K562 (cell line): ENCODE data around the gene SPEM2. TPM values are rescaled to one million over a fixed set of nuclear protein-coding genes. Genes with fewer than 3 reads are reported as not detected.
A peak's percentile ranks its signal among the peaks of the same experiment; 100 is the strongest.

ENCODE experiments used
- BCOR ChIP-seq: fragments of 450-650 bp; IDR thresholded peaks from 2 replicates; pipeline ENCODE4 v1.6.1; 2016
- EP300 ChIP-seq: IDR thresholded peaks from 2 replicates; pipeline ENCODE4 v1.6.1; 2012; ENCODE audit warnings: low read length, improper control_type of control experiment
- ERF ChIP-seq: fragments of 450-650 bp; formaldehyde crosslinking; IDR thresholded peaks from 2 replicates; pipeline ENCODE4 v1.4.0; 2020; ENCODE audit warnings: mild to moderate bottlenecking, mixed read lengths
- GATA2 ChIP-seq: sonication (generic); formaldehyde crosslinking; IDR thresholded peaks from 2 replicates; pipeline ENCODE4 v1.4.0; 2020; ENCODE audit warnings: mild to moderate bottlenecking, missing genetic modification reagents
- KAT7 ChIP-seq: sonication (generic); formaldehyde crosslinking; IDR thresholded peaks from 2 replicates; pipeline ENCODE4 v1.8.0; 2022; ENCODE audit warnings: missing genetic modification reagents, mild to moderate bottlenecking, borderline replicate concordance
- MTA1 ChIP-seq: fragments of 450-650 bp; IDR thresholded peaks from 2 replicates; pipeline ENCODE4 v1.6.1; 2017; ENCODE audit warnings: borderline replicate concordance
- NR1H2 ChIP-seq: sonication (generic); formaldehyde crosslinking; IDR thresholded peaks from 2 replicates; pipeline ENCODE4 v1.4.0; 2020; ENCODE audit warnings: mild to moderate bottlenecking, missing genetic modification reagents
- OTX1 ChIP-seq: fragments of 450-650 bp; formaldehyde crosslinking; IDR thresholded peaks from 2 replicates; pipeline ENCODE4 v1.4.0; 2022; ENCODE audit warnings: mild to moderate bottlenecking
- PHB ChIP-seq: fragments of 250-450 bp; sonication (Bioruptor Pico); IDR thresholded peaks from 2 replicates; pipeline ENCODE4 v1.5.0; 2021
- POLR3A ChIP-seq: IDR thresholded peaks from 2 replicates; pipeline ENCODE4 v1.6.1; 2011; ENCODE audit warnings: borderline replicate concordance, mild to moderate bottlenecking, moderate library complexity; ENCODE audit not compliant: insufficient read length, insufficient read depth; ENCODE audit errors: extremely low read depth
- PPARD ChIP-seq: fragments of 250-450 bp; sonication (Bioruptor Pico); IDR thresholded peaks from 2 replicates; pipeline ENCODE4 v1.8.0; 2022; ENCODE audit warnings: inconsistent platforms, mild to moderate bottlenecking, moderate library complexity
- PTTG1 ChIP-seq: fragments of 450-650 bp; IDR thresholded peaks from 2 replicates; pipeline ENCODE4 v1.6.1; 2016; ENCODE audit warnings: low read depth, mild to moderate bottlenecking, missing genetic modification characterization, missing compliant biosample characterization
- RBM39 ChIP-seq: fragments of 200-400 bp; formaldehyde crosslinking; optimal IDR thresholded peaks from 2 replicates; pipeline ENCODE3; 2018; ENCODE audit warnings: low read depth, low read length
- RCOR1 ChIP-seq, 2 experiments: IDR thresholded peaks; 2 replicates each; pipeline ENCODE4 v1.6.1; 2012; ENCODE audit warnings: low read depth in 2 of 2, low read length in 2 of 2, borderline replicate concordance in 1 of 2, improper control_type of control experiment in 1 of 2
- SLC30A9 ChIP-seq: fragments of 250-450 bp; sonication (Bioruptor Pico); IDR thresholded peaks from 2 replicates; pipeline ENCODE4 v1.8.0; 2022; ENCODE audit warnings: mild to moderate bottlenecking, moderate library complexity
- SNIP1 ChIP-seq: fragments of 450-650 bp; IDR thresholded peaks from 2 replicates; pipeline ENCODE4 v1.7.1; 2017; ENCODE audit warnings: low read depth, mild to moderate bottlenecking
- SNRNP70 ChIP-seq: fragments of 200-400 bp; formaldehyde crosslinking; optimal IDR thresholded peaks from 2 replicates; pipeline ENCODE3; 2017; ENCODE audit warnings: low read depth, low read length
- SRF ChIP-seq, 2 experiments: fragments of 250-450, 450-650 bp in 1 of 2; sonication (Bioruptor Pico) in 1 of 2; sonication (generic) in 1 of 2; formaldehyde crosslinking; IDR thresholded peaks; 2 replicates each; pipeline versions ENCODE4 v1.5.0 to v1.5.1; 2020 to 2022; ENCODE audit warnings: mild to moderate bottlenecking in 1 of 2, missing genetic modification reagents in 1 of 2
- STAT5A ChIP-seq: IDR thresholded peaks from 2 replicates; pipeline ENCODE4 v1.6.1; 2012; ENCODE audit warnings: low read length, inconsistent platforms, borderline replicate concordance
- TBL1XR1 ChIP-seq, 2 experiments: IDR thresholded peaks; 2 replicates each; pipeline ENCODE4 v1.6.1; 2012; ENCODE audit warnings: improper control_type of control experiment in 2 of 2, low read length in 2 of 2, mild to moderate bottlenecking in 1 of 2
- TFAP4 ChIP-seq: sonication (generic); formaldehyde crosslinking; IDR thresholded peaks from 2 replicates; pipeline ENCODE4 v1.8.0; 2022; ENCODE audit warnings: missing genetic modification reagents, mild to moderate bottlenecking, moderate library complexity, borderline replicate concordance
- TRIM25 ChIP-seq: fragments of 450-650 bp; IDR thresholded peaks from 2 replicates; pipeline ENCODE4 v1.7.0; 2016; ENCODE audit warnings: borderline replicate concordance
- USF1 ChIP-seq: sonication (generic); formaldehyde crosslinking; IDR thresholded peaks from 2 replicates; pipeline ENCODE4 v1.9.0; 2022; ENCODE audit warnings: mild to moderate bottlenecking, missing genetic modification reagents
- ZNF644 ChIP-seq: fragments of 200-800 bp; sonication (Bioruptor generic); IDR thresholded peaks from 2 replicates; pipeline ENCODE4 v1.6.1; 2016; ENCODE audit warnings: low read depth, missing genetic modification characterization, missing compliant biosample characterization
- polyA plus RNA-seq, 8 experiments: library from polyadenylated mRNA; depleted of rRNA in 4 of 8; stranded (reverse) in 5 of 8; unstranded in 3 of 8; fragments of >200 nt; fragmentation: Nextera tagmentation in 2 of 8; fragmentation: Illumina TruSeq in 1 of 8; extraction: Ambion mirVana in 2 of 8; extraction: Trizol in 1 of 8; gene quantifications; 2 replicates each; pipeline versions ENCODE4 v1.2.1 to v1.2.3, GENCODE V29; 2011 to 2014; ENCODE audit warnings: inconsistent platforms in 1 of 8, missing spikeins in 1 of 8
- total RNA-seq, 7 experiments: library from RNA; depleted of rRNA in 6 of 7; stranded (reverse); fragments of >200 nt in 6 of 7; fragmentation: Illumina TruSeq in 2 of 7; extraction: Trizol in 2 of 7; gene quantifications; 2 replicates each; pipeline versions ENCODE4 v1.2.1 to v1.2.3, GENCODE V29; 2011 to 2021; ENCODE audit warnings: low replicate concordance in 1 of 7
- TF ChIP-seq, protein P1 (sequence below): IDR thresholded peaks from 2 replicates; pipeline ENCODE4 v1.6.1; 2011; ENCODE audit not compliant: insufficient read length; ENCODE audit errors: extremely low read depth
- TF ChIP-seq, protein P2 (sequence below): fragments of 250-450 bp; sonication (Bioruptor Pico); IDR thresholded peaks from 2 replicates; pipeline ENCODE4 v1.8.0; 2022; ENCODE audit warnings: moderate library complexity, mild to moderate bottlenecking, inconsistent platforms

The SPEM2 gene
- total and polyA plus RNA-seq, 9 of the 15 experiments (the other 6 are each of a cell fraction or from before 2014, with no cell fraction given): not detected

GRCh38 chr17:7475764-7476422, 50.5 kb downstream of the SPEM2 start (continued):
- peak; percentile 63 for TF ChIP-seq USF1
- TF ChIP-seq STAT5A: peak; percentile 57; the same call in 1 of the 2 replicates
- no peak for TF ChIP-seq SLC30A9
- 0 out of 2 replicates have a peak, but pooled peaks have one; percentile 24 for TF ChIP-seq KAT7 (CRISPR knock-in tag)
- no peak for TF ChIP-seq POLR3A
- no peak for TF ChIP-seq PTTG1
- TF ChIP-seq TRIM25: no peak
- TF ChIP-seq, protein P1, sequence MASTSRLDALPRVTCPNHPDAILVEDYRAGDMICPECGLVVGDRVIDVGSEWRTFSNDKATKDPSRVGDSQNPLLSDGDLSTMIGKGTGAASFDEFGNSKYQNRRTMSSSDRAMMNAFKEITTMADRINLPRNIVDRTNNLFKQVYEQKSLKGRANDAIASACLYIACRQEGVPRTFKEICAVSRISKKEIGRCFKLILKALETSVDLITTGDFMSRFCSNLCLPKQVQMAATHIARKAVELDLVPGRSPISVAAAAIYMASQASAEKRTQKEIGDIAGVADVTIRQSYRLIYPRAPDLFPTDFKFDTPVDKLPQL: no peak
- TF ChIP-seq RBM39: no peak
- no peak for TF ChIP-seq ZNF644 (tag)
- TF ChIP-seq PHB (CRISPR knock-in tag): no peak
- TF ChIP-seq, protein P2, sequence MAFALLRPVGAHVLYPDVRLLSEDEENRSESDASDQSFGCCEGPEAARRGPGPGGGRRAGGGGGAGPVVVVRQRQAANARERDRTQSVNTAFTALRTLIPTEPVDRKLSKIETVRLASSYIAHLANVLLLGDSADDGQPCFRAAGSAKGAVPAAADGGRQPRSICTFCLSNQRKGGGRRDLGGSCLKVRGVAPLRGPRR (CRISPR knock-in tag): no peak
- no peak for TF ChIP-seq NR1H2 (CRISPR knock-in tag)
- TF ChIP-seq SNIP1: no peak
- 0 out of 2 replicates have a peak, but pooled peaks have one; percentile 32 for TF ChIP-seq MTA1
- TF ChIP-seq ERF (CRISPR knock-in tag): no peak
- TF ChIP-seq SNRNP70: no peak
- no peak for TF ChIP-seq PPARD (CRISPR knock-in tag)
- TF ChIP-seq GATA2 (CRISPR knock-in tag): peak; percentile 85
- TF ChIP-seq SRF (CRISPR knock-in tag; IDR thresholded peaks at IDR 0.05): no peak
- peak in 1 of 2 experiments; percentile 29; a peak in 1 of 4 replicates for TF ChIP-seq RCOR1 (IDR thresholded peaks at IDR 0.05; ENCODE audit: borderline replicate concordance in 1 of 2, low read depth in 2 of 2, low read length in 2 of 2)
- peak; percentile 54; the same call in 1 of the 2 replicates for TF ChIP-seq EP300
- peak; percentile 93 for TF ChIP-seq TFAP4
- TF ChIP-seq TBL1XR1 (IDR thresholded peaks at IDR 0.05; ENCODE audit: low read length in 2 of 2): no peak
- no peak for TF ChIP-seq OTX1 (CRISPR knock-in tag)
- peak; percentile 65 for TF ChIP-seq BCOR
